MG63 (cell line): Measurements from ENCODE around the gene TMEM80. TPM values are rescaled to one million over a fixed set of nuclear protein-coding genes. Genes with fewer than 3 reads are reported as not detected.

Source experiments
- DNase-seq: peaks from one replicate; pipeline ENCODE4 v3.0.0-alpha.2; 2020
- H3K27me3 ChIP-seq: fragments of 250-450 bp; sonication (Bioruptor Pico); 2 replicates; pipeline ENCODE4 v1.5.1; 2020; ENCODE audit warnings: mild to moderate bottlenecking, moderate library complexity
- H3K36me3 ChIP-seq: fragments of 250-450 bp; sonication (Bioruptor Pico); 2 replicates; pipeline ENCODE4 v1.5.1; 2020; ENCODE audit warnings: mild to moderate bottlenecking, moderate library complexity
- H3K4me3 ChIP-seq: fragments of 250-450 bp; sonication (Bioruptor Pico); 2 replicates; pipeline ENCODE4 v1.5.1; 2020; ENCODE audit warnings: mild to moderate bottlenecking, moderate library complexity
- H3K9me3 ChIP-seq: fragments of 250-450 bp; sonication (Bioruptor Pico); 2 replicates; pipeline ENCODE4 v1.5.1; 2020; ENCODE audit warnings: mild to moderate bottlenecking, moderate library complexity
- total RNA-seq: library from RNA; depleted of rRNA; stranded (reverse); fragments of >200 nt; shearing (Covaris generic); gene quantifications from 2 replicates; pipeline ENCODE4 v1.2.3, GENCODE V29; 2014; ENCODE audit warnings: low replicate concordance

Gene TMEM80
- total RNA-seq, 1 experiment from 2014 or later, result 98.7 TPM

DNA sequence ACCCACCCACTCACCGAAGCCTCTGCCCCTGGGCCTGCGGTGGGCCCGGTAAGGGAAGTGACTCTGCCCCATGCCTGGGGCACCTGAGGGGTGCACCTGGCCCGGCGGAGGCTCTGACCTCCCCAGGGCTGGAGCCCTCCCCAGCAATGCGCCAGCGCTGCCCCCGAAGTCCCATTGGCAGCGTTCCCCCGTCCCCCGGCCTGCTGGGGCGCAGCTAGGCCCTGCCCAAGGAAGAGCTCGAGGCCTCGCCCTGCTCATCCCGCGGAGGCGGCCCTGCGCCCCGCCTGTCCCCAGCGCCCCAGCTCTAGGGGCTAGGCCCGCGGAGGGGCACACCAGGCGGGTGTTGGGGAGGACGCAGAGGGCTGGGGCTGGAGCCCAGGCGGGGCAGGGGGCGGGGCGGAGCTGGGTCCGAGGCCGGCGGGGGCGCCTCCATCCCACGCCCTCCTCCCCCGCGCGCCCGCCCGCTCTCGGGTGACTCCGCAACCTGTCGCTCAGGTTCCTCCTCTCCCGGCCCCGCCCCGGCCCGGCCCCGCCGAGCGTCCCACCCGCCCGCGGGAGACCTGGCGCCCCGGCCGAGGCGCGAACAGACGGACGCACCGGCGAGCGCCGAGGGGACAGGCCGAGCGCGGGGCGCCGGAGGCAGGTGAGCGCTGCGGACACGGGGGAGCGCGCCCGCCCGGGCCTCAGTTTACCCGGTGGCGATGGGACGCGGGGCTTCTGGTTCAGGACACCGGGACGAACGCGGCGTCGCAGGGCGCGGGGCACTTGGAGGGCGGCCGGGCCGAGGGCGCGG is 10.2 kb downstream of the TMEM80 start, which contains the start of gene EPS8L2:
Gene EPS8L2 (plus strand): TSS at position 586 of the 793 bp plus-strand sequence. CDS start 3,177 bp downstream, outside the sequence.
- DNase-seq, result no peak
- Histone ChIP-seq H3K9me3 (no peaks in the 10 kb centered on the region), H3K4me3 (peak within 1 kb of the TSS; percentile 56), H3K27me3 (no peaks in the 10 kb centered on the region), H3K36me3 (peaks cover 36% of the 10 kb centered on the region)

DNA sequence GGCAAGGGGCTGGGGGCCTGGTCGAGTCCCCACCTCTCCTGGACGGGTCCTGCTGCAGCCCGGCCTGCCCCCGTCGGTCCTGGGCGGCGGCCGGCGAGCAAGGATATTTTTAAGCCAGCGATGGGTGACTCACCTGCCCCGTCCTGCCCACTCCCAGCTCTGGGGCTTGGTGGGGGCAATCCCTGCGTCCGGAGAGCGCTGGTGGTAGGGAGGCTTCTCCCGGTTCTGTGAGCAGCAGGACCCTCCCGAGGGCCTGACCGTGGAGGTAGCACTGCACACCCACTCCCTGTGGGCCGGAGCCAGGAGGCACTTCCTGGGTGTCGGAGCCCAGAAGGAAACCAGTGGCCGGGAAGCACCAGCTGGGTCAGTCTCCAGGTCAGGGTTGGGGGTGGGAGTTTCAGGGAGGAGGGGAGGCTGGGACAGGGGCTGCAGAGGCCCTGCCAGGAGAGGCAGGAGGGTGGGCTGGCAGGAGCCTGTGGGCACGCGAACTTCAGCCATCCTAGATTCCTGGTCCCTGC is 10.9 kb downstream of the TMEM80 start:
- DNase-seq, result peak; percentile 84
- peaks cover 34% of the 10 kb centered on the region for H3K36me3 ChIP-seq
- H3K4me3 ChIP-seq, result peak overlapping the region; percentile 56
- no peaks in the 10 kb centered on the region for H3K27me3 ChIP-seq
- no peaks in the 10 kb centered on the region for H3K9me3 ChIP-seq

DNA sequence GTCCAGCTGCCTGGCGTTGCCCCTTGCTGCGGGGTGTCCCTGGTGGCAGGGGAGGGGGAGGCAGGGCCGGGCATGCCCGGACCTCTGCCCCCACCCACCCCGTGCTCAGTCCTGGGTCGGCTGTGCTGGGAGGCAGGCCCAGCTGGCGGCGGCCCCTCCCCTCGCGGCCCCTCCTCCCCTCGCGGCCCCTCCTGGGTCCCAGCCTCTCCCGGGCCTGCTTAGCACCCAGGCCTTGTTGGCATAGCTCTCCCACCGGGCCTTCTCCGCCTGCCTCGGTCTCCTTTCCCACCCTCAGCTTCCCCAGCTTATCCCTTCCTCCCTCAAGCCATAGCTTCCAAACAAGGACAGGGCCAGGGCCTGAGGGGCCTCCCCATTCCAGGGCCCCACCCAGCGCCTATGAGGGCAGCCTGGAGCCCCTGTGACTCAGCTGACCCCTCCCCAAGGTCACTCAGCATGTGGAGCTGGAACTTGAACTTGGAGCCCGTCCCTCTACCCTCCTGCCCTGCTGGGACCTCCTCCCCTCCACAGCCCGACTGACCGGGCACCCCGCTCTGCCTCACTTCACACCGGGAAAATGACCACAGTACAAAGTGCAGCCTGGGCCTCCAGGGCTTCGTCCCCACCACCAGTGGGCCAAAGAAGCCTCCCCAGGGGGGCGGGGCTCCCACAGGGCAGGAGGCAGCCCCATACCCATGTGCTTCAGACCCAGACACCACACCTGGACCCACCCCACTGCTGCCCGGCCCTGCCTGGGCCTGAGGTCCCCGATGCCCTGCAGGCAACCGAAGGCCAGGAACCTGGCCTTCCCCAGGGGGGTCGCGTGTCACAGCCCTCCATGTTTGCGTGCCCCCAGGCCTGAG is 11.6 kb downstream of the TMEM80 start:
- Histone ChIP-seq H3K4me3 (peak overlapping the region; percentile 56), H3K9me3 (no peaks in the 10 kb centered on the region), H3K27me3 (no peaks in the 10 kb centered on the region), H3K36me3 (peaks cover 28% of the 10 kb centered on the region)
- DNase-seq, result peak; percentile 91

DNA sequence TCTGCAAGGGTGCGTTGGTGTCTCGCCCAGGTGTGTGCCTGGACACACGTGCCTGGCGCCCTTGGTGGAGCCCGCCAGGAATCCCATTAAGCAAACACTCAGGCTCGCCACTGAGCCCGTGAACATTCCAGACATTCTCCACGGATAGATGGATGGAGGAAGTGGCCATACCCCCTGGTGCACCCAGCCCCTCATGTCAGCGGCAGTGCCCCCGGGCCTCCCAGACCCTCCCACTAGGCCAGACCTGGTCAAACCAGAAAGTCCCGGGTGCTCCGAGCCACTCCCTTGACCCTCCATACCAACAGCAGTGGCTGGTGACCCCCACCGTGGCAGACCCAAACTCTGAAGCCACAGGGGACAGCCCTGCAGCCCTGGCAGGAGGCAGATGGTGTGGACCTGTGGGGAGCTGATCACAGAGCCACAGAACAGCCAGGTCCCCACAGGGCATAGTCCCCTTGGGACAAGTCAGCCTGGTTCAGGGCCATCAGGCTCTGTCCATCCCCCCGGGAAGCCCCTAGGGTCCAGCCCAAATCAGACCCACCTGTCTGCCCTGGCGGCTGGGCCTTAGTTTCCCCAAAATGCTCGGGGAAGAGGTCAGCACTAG is 12.3 kb downstream of the TMEM80 start:
- Histone ChIP-seq H3K4me3 (no peak overlapping the region), H3K27me3 (no peaks in the 10 kb centered on the region), H3K36me3 (peaks cover 20% of the 10 kb centered on the region), H3K9me3 (no peaks in the 10 kb centered on the region)
- DNase-seq, result no peak

DNA sequence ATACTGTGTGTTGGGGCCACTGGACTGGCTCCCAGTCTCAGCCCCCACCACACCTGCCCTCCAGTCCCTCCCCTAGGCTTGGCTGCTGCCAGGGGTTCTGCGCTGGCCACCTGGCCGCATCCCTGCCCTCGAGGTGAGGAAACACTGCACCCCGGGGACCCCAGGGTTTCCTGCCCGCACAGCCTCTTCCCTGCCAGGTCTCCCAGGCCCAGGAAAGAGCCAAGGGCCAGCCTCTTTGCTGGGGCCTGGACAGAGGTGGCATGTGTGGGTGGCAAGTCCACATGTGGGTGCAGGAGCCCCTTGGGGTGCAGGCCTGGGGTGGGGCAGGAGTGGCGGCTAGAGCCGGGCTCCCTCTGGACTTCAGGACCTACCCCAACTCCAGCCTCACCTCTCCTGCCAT is 12.9 kb downstream of the TMEM80 start:
- no peaks in the 10 kb centered on the region for H3K27me3 ChIP-seq
- H3K36me3 ChIP-seq, result peaks cover 14% of the 10 kb centered on the region
- no peaks in the 10 kb centered on the region for H3K9me3 ChIP-seq
- no peak overlapping the region for H3K4me3 ChIP-seq
- DNase-seq, result no peak

DNA sequence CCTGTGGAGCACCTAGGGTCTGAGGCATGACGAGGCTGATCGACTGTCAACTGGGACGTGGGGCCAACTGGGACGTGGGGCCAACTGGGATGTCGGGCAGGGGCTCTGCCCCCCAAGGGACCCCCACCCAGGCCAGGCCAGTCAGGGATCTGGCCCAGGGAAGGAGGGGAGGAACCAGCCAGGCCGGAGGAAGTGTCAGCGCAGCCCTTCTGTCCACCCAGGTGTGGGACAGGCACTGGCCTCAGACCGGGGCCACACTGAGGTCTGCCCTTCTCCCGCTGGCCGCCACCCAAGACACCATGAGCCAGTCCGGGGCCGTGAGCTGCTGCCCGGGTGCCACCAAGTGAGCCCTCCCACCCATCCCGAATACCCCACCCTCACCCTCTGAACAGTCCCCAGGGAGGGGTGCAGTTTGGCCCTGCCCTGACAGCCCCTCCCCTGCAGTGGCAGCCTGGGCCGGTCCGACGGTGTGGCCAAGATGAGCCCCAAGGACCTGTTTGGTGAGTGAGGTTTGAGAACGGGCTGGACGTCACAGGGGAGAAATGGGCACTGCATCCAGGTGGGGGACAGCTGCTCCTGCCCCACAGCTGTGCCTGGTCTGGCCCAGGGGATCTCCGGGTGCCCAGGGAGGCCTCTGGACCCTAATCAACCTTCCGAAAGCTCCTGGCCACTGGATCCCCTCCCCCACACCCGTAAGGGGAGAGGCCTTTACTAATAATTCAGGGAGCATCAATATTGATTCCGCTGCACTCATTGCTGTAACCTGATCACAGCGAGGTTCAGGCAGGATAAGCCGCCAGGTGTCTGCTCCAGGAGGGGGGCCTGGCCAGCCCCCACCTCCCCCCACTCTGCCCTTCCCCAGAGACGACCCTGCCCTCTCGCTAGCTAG is 13.7 kb downstream of the TMEM80 start:
- DNase-seq, result no peak
- Histone ChIP-seq H3K36me3 (peaks cover 6% of the 10 kb centered on the region), H3K27me3 (no peaks in the 10 kb centered on the region), H3K4me3 (no peak overlapping the region), H3K9me3 (no peaks in the 10 kb centered on the region)

DNA sequence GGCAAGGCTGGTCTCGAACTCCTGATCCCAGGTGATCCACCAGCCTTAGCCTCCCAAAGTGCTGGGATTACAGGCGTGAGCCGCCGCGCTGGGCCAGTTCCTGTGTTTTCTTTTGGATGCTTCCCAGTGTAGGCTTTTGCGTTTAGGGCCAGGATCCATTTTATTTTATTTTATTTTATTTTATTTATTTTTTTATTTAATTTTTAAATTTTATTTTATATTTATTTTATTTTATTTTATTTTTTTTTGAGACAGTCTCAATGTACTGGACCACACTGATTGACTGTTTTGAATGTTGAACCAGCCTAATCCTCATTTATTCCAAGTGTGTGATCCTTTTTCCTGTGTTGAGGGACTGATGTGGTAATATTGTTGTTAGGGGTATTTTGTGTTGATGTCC is 18.8 kb downstream of the TMEM80 start:
- no peak overlapping the region for H3K4me3 ChIP-seq
- no peak for DNase-seq

DNA sequence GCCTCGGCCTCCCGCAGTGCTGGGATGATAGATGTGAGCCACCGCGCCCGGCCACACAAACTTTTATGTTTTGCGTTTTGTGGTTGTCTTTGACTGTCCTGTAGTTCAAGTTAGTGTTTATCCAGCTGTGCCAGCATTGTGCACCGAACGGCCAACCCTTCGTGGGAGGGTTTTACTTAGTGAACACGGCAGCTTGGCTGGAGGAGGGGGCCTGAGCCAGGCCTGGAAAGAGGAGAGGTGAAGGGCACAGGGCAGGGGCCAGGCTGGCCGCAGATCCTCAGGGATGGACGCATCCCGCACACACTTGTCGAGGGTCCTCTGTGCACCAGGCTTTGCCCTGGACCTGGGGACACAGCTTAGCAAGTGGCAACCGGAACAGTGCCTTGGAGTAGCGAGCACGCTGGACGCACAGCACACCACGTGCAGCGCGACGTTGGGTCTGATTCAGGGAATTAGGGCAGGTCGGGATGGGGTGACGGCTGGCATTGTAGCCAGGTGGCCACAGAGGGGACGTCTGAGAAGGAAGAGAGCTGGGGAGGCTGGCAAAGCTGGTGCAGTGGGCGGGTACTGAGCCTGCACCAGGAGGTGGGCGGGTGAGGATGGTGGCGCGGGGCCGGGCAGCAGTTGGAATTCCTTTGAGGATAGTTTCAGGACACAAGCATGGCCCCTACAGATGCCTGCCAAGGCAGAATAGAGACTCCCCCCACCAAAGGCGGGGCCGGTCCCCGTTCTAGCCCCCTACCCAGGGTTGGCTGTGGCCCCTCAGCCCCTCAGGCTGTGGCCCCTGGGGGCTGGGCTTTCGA is 23.8 kb downstream of the TMEM80 start:
- H3K27me3 ChIP-seq, result no peaks in the 10 kb centered on the region
- no peak for DNase-seq

More for the DNA sequence above, 18.8 kb downstream of the TMEM80 start:
- no peaks in the 10 kb centered on the region for H3K27me3 ChIP-seq
- H3K36me3 ChIP-seq, result no peaks in the 10 kb centered on the region
- peaks cover 2% of the 10 kb centered on the region; the same call in 1 of the 2 replicates for H3K9me3 ChIP-seq

DNA sequence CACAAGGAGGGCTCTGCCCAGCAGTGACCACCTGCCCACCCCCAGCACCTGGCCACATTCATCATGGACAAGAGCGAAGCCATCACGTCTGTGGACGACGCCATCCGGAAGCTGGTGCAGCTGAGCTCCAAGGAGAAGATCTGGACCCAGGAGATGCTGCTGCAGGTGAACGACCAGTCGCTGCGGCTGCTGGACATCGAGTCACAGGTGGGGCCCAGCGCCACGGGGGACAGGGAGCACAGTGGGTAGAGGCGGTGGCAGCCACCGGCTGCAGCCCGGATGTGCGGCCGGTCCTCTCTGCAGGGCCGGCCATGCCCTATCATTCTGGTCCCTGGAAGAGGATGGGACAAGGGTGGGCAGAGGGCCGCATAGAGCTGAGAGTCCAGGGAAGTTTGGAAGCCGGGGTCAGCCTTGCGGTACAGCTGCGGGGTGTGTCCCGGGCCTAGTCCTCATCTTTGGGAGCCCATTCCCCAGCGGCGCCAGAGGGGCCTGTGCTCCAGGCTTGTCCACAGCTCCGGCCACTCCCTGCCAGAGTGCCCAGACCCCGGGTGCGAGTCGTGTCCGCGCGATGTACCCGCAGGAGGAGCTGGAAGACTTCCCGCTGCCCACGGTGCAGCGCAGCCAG is 24.5 kb downstream of the TMEM80 start:
- no peak for DNase-seq
- Histone ChIP-seq H3K4me3 (no peak overlapping the region), H3K9me3 (0 out of 2 replicates have a peak, but pooled peaks cover 2% of the 10 kb centered on the region), H3K36me3 (no peaks in the 10 kb centered on the region), H3K27me3 (no peaks in the 10 kb centered on the region)

More for the DNA sequence above, 23.8 kb downstream of the TMEM80 start:
- H3K4me3 ChIP-seq, result no peak overlapping the region
- H3K9me3 ChIP-seq, result peaks cover 2% of the 10 kb centered on the region; the same call in 1 of the 2 replicates
- H3K36me3 ChIP-seq, result no peaks in the 10 kb centered on the region

DNA sequence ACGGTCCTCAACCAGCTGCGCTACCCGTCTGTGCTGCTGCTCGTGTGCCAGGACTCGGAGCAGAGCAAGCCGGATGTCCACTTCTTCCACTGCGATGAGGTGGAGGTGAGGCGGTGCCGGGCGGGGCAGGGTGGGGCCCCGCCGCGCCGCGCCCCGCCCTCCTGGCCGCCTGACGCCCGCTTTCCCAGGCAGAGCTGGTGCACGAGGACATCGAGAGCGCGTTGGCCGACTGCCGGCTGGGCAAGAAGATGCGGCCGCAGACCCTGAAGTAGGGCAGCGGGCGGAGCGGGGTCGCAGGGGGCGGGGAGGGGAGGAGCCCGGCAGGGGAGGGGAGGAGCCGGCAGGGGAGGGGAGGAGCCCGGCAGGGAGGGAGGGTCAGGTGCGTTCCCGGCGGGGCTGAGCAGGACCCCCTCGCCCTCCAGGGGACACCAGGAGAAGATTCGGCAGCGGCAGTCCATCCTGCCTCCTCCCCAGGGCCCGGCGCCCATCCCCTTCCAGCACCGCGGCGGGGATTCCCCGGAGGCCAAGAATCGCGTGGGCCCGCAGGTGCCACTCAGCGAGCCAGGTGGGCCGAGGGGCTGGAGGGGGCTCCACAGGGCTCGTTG is 25.1 kb downstream of the TMEM80 start:
- no peaks in the 10 kb centered on the region for H3K9me3 ChIP-seq
- no peaks in the 10 kb centered on the region for H3K36me3 ChIP-seq
- H3K4me3 ChIP-seq, result no peak overlapping the region
- DNase-seq, result no peak
- H3K27me3 ChIP-seq, result no peaks in the 10 kb centered on the region

DNA sequence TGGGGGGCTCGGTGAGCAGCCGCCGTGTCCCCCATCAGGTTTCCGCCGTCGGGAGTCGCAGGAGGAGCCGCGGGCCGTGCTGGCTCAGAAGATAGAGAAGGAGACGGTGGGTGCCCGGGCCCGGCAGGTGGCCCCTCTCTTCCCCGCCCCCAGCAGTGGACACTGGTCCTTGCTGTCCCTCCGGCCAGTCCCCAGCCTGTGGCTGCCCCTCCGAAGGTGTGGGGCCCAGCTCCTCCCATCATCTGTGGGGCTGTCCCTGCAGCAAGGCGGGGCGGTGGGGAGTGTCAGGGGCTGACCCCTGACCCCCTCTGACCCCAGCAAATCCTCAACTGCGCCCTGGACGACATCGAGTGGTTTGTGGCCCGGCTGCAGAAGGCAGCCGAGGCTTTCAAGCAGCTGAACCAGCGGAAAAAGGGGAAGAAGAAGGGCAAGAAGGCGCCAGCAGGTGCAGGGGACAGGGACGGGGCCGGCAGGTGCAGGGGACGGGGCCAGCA is 25.7 kb downstream of the TMEM80 start:
- no peaks in the 10 kb centered on the region for H3K36me3 ChIP-seq
- H3K27me3 ChIP-seq, result no peaks in the 10 kb centered on the region
- H3K9me3 ChIP-seq, result no peaks in the 10 kb centered on the region
- DNase-seq, result no peak
- H3K4me3 ChIP-seq, result no peak overlapping the region

DNA sequence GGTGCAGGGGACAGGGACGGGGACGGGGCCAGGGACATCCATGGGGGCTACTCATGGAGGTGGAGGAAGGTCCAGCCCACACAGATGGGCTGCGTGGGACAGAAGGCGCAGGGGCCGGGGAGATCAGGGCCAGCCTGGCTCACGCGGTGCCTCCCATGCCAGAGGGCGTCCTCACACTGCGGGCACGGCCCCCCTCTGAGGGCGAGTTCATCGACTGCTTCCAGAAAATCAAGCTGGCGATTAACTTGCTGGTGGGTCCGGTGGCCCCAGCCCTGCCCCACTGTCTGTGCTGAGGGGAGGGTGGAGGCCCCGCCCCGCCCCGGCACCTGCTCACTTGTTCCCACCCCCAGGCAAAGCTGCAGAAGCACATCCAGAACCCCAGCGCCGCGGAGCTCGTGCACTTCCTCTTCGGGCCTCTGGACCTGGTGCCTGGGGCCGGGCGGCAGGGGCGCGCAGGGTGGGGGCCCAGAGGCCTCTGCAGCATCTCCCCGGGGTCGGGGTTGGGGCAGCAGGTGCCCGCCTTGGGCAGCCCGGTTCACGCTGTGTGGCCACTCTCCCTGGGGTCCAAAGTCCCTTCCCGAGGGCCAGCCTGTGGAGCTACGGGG is 26.2 kb downstream of the TMEM80 start:
- Histone ChIP-seq H3K9me3 (no peaks in the 10 kb centered on the region), H3K36me3 (no peaks in the 10 kb centered on the region)
- no peak for DNase-seq

DNA sequence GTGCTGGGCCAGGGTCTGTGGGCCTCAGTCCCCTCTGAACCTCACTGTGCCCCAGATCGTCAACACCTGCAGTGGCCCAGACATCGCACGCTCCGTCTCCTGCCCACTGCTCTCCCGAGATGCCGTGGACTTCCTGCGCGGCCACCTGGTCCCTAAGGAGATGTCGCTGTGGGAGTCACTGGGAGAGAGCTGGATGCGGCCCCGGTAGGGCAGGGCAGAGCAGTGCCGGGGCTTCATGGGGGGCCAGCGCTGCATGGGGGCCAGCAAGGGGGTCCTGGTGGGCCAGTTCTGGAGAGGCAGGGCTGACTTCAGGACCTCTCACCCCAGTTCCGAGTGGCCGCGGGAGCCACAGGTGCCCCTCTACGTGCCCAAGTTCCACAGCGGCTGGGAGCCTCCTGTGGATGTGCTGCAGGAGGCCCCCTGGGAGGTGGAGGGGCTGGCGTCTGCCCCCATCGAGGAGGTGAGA is 26.8 kb downstream of the TMEM80 start:
- Histone ChIP-seq H3K4me3 (no peak overlapping the region), H3K36me3 (no peaks in the 10 kb centered on the region), H3K27me3 (no peaks in the 10 kb centered on the region), H3K9me3 (no peaks in the 10 kb centered on the region)
- no peak for DNase-seq

More for the DNA sequence above, 26.2 kb downstream of the TMEM80 start:
- Histone ChIP-seq H3K4me3 (no peak overlapping the region), H3K27me3 (no peaks in the 10 kb centered on the region)
